ENCODE data around the gene PBRM1.

PBRM1 gene

DNA sequence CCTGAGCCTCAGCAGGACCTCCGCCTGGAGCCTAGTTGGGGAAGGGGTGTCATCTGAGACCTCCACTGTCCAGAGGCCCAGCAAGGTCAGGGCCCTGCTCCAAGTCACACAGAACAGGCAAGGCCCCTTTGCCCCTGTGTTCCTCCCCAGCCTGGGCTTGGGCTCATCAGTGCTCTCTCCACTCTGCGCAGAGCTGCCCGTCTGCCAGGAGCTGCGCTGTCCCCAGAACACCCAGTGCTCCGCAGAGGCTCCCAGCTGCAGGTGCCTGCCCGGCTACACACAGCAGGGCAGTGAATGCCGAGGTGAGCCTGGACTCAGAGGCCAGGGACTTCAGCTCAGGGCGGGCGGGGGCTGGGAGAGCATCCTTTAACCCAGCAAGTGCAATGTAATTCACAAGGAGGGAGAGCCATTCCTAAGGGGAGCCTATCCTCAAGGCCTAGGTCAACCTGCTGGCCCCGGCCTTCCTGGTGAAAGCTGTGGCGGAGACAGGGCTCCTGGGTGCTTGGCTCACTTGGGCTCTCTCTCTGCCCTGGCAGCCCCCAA is 182.8 kb downstream of the PBRM1 start:
- DNase-seq = no peak

GRCh38 chr3:52502001-52502400 is 183.7 kb downstream of the PBRM1 start:
- DNase-seq = no peak

GRCh38 chr3:52501046-52501445 is 184.7 kb downstream of the PBRM1 start:
- DNase-seq = no peak

- DNase-seq = peak; percentile 58
Measured at GRCh38 chr3:52498137-52499054, 187.3 kb downstream of the PBRM1 start.

DNA sequence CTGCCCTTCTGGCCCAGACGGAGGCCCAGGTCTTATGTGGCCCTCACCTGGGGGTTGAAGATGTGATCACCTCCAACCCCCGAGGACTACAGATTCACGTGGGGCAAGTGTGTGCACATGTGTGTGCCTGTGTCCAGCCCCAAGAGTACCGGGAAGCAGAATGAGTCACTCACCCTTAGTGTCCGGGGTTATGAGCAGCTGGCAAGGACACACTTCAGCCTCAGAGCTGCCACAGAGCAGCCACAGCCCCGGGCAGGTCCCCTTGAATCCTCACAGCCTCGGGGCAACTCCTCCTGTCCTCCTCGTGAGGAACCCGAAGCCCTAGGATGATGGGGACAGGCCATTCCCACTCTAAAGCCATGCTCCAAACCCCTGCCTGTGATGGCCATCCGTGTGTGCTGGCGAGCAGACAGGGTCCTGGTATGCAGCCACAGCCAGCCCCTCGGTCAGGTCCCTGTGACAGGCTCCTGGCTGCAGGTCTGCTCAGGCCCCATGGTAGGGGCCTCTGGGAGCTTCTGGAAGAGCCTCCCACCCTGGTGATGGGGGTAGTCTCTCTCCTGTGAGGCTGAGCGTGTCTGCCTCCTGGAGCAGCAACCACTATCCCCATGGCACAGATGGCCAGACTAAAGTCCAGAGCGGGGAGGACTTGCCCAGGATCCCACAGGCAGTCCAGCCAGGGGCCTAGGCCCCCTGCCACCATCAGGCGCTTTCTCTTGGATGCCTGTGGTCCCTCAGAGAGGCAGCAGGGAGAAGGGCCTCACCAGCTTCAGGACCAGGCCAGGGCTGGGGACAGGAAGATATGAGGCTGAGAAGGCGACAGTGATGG is 189.7 kb downstream of the PBRM1 start:
- DNase-seq = no peak
